ENCODE measurements around the gene RPL29. TPM values are rescaled to one million over a fixed set of nuclear protein-coding genes. Genes with fewer than 3 reads are reported as not detected.

The RPL29 gene
- total and polyA plus RNA-seq, 2 of the 13 experiments (the other 11 are each of a cell fraction or from before 2014, with no cell fraction given), result 1,348 to 2,263 TPM

GRCh38 chr3:52029535-52029934 lies 33.8 kb upstream of the RPL29 start (continued):
- TF ChIP-seq HNF4A (CRISPR knock-in tag; IDR thresholded peaks at IDR 0.05), result peak; percentile 70
- 0 out of 4 replicates have a peak, but pooled peaks of 1 of the 2 experiments have one; percentile 51 for TF ChIP-seq NR2F1 (CRISPR knock-in tag; IDR thresholded peaks at IDR 0.05)
- 0 out of 2 replicates have a peak, but pooled peaks have one; percentile 19 for TF ChIP-seq SOX13 (IDR thresholded peaks at IDR 0.05)
- peak in 1 of 2 experiments; percentile 69; a peak in 2 of 4 replicates for TF ChIP-seq SOX13 (CRISPR knock-in tag; conservative IDR thresholded peaks at IDR 0.05 in 1 of 2, IDR thresholded peaks at IDR 0.05 in 1 of 2)
- TF ChIP-seq HNF4G (IDR thresholded peaks at IDR 0.05; ENCODE audit: borderline replicate concordance, low read depth, low read length), result 0 out of 2 replicates have a peak, but pooled peaks have one; percentile 15
- TF ChIP-seq HNF4G (CRISPR knock-in tag; IDR thresholded peaks at IDR 0.05; ENCODE audit: borderline replicate concordance, low read depth), result no peak
- TF ChIP-seq MNT (IDR thresholded peaks at IDR 0.05), result peak; percentile 87
- TF ChIP-seq PAXIP1 (CRISPR knock-in tag; conservative IDR thresholded peaks at IDR 0.05), result 0 out of 2 replicates have a peak, but pooled peaks have one; percentile 20
- peak; percentile 39; the same call in 1 of the 2 replicates for TF ChIP-seq GATAD2A (CRISPR knock-in tag; IDR thresholded peaks at IDR 0.05)
- peak; percentile 67 for TF ChIP-seq MAX (IDR thresholded peaks at IDR 0.05)
- TF ChIP-seq NR2F6 (IDR thresholded peaks at IDR 0.05), result no peak
- TF ChIP-seq NR2F6 (CRISPR knock-in tag; IDR thresholded peaks at IDR 0.05), result peak; percentile 56; the same call in 1 of the 2 replicates
- TF ChIP-seq TGIF2 (CRISPR knock-in tag; IDR thresholded peaks at IDR 0.05), result no peak
- TF ChIP-seq ZNF138 (CRISPR knock-in tag; IDR thresholded peaks at IDR 0.05; ENCODE audit: low read depth), result no peak
- peak; percentile 88 for TF ChIP-seq ESRRA (CRISPR knock-in tag; IDR thresholded peaks at IDR 0.05; ENCODE audit: low read depth)

Data from HepG2 (cell line).